Nephron (organoid): ENCODE measurements around the gene BOD1L1.

Experiments
- H3K27ac Mint-ChIP-seq, 3 experiments: 2 replicates each; pipeline ENCODE4 v1.8.0; 2020; ENCODE audit warnings: mixed read lengths in 3 of 3, mild to moderate bottlenecking in 2 of 3, moderate library complexity in 1 of 3
- H3K27me3 Mint-ChIP-seq: 2 replicates; pipeline ENCODE4 v1.8.0; 2021; ENCODE audit warnings: low read depth, mild to moderate bottlenecking, moderate library complexity, mixed read lengths
- H3K36me3 Mint-ChIP-seq: 2 replicates; pipeline ENCODE4 v1.8.0; 2020; ENCODE audit warnings: low read depth, mixed read lengths
- H3K4me1 Mint-ChIP-seq: 2 replicates; pipeline ENCODE4 v1.8.0; 2020; ENCODE audit warnings: mixed read lengths
- H3K4me3 Mint-ChIP-seq, 3 experiments: 2 replicates each; pipeline ENCODE4 v1.8.0; 2020; ENCODE audit warnings: mild to moderate bottlenecking in 3 of 3, mixed read lengths in 3 of 3, moderate library complexity in 2 of 3
- H3K9me3 Mint-ChIP-seq: 2 replicates; pipeline ENCODE4 v1.8.0; 2020; ENCODE audit warnings: mixed read lengths
- CTCF ChIP-seq, 3 experiments: fragments of 200-600 bp; sonication (generic); IDR thresholded peaks; one replicate each; pipeline ENCODE4 v1.5.0; 2021; ENCODE audit warnings: antibody characterized with exemption in 3 of 3; ENCODE audit not compliant: unreplicated experiment in 3 of 3

The BOD1L1 gene

GRCh38 chr4:13627606-13628311 lies at the start of gene BOD1L1:
Gene BOD1L1 (minus strand): TSS chr4:13627725. CDS start chr4:13627587, 138 bp downstream.
- Mint-ChIP-seq H3K27ac (peak within 1 kb of the TSS; percentile 98 to 100 (median 99)), H3K36me3 (no peaks in the 10 kb centered on the region), H3K4me3 (peak within 1 kb of the TSS; percentile 99 to 100 (median 99)), H3K9me3 (no peaks in the 10 kb centered on the region), H3K27me3 (no peaks in the 10 kb centered on the region), H3K4me1 (peaks cover 32% of the 10 kb centered on the region)
- TF ChIP-seq CTCF (IDR thresholded peaks at IDR 0.05; ENCODE audit: unreplicated experiment in 3 of 3): peak; percentile 39 to 58 (median 39)

- no peaks in the 10 kb centered on the region for H3K27me3 Mint-ChIP-seq
- no peaks in the 10 kb centered on the region for H3K36me3 Mint-ChIP-seq
- TF ChIP-seq CTCF (IDR thresholded peaks at IDR 0.05; ENCODE audit: unreplicated experiment in 3 of 3): no peak
- no peak overlapping the region for H3K4me3 Mint-ChIP-seq
- H3K9me3 Mint-ChIP-seq: peaks cover 3% of the 10 kb centered on the region
- H3K27ac Mint-ChIP-seq: no peak overlapping the region
- no peaks in the 10 kb centered on the region for H3K4me1 Mint-ChIP-seq
Observed at GRCh38 chr4:13674971-13675370, 47.4 kb upstream of the BOD1L1 start.

GRCh38 chr4:13673167-13673566 lies 45.6 kb upstream of the BOD1L1 start:
- Mint-ChIP-seq H3K36me3 (no peaks in the 10 kb centered on the region), H3K27me3 (no peaks in the 10 kb centered on the region), H3K9me3 (peaks cover 5% of the 10 kb centered on the region), H3K4me3 (no peak overlapping the region), H3K4me1 (no peaks in the 10 kb centered on the region), H3K27ac (no peak overlapping the region)
- no peak for TF ChIP-seq CTCF (IDR thresholded peaks at IDR 0.05; ENCODE audit: unreplicated experiment in 3 of 3)

- no peak overlapping the region for H3K4me3 Mint-ChIP-seq
Observed at GRCh38 chr4:13670456-13671160, 43.1 kb upstream of the BOD1L1 start.

GRCh38 chr4:13665701-13666660 lies 38.5 kb upstream of the BOD1L1 start:
- H3K27me3 Mint-ChIP-seq: no peaks in the 10 kb centered on the region
- no peak overlapping the region for H3K27ac Mint-ChIP-seq
- peaks cover 6% of the 10 kb centered on the region for H3K9me3 Mint-ChIP-seq
- H3K36me3 Mint-ChIP-seq: no peaks in the 10 kb centered on the region
- H3K4me1 Mint-ChIP-seq: no peaks in the 10 kb centered on the region
- TF ChIP-seq CTCF (IDR thresholded peaks at IDR 0.05; ENCODE audit: unreplicated experiment in 3 of 3): no peak
- no peak overlapping the region for H3K4me3 Mint-ChIP-seq

More at GRCh38 chr4:13670456-13671160, 43.1 kb upstream of the BOD1L1 start:
- H3K36me3 Mint-ChIP-seq: no peaks in the 10 kb centered on the region
- H3K27me3 Mint-ChIP-seq: no peaks in the 10 kb centered on the region
- H3K9me3 Mint-ChIP-seq: peaks cover 7% of the 10 kb centered on the region
- H3K4me1 Mint-ChIP-seq: no peaks in the 10 kb centered on the region
- no peak for TF ChIP-seq CTCF (IDR thresholded peaks at IDR 0.05; ENCODE audit: unreplicated experiment in 3 of 3)
- H3K27ac Mint-ChIP-seq: no peak overlapping the region
